Activated CD8-positive, alpha-beta memory T cell treated with anti-CD3 and anti-CD28 coated beads, Interleukin-2, amount 50 U/mL, for 48 hours (primary cell): ENCODE results near the gene ILDR2.

ENCODE experiments used
- DNase-seq: peaks from one replicate; pipeline ENCODE4 v3.0.0-alpha.2; 2020

ILDR2 gene

GRCh38 chr1:166975361-166976129 is at the start of gene ILDR2:
TSS of gene ILDR2 (minus strand) at chr1:166975540. CDS start at chr1:166975268, 272 bp downstream.
- peak; percentile 82 for DNase-seq

GRCh38 chr1:167022384-167022783 is 47.0 kb upstream of the ILDR2 start:
- no peak for DNase-seq

- DNase-seq, result no peak
These were observed 40.9 kb upstream of the ILDR2 start for GRCh38 chr1:167016100-167016750.

- no peak for DNase-seq
These were observed 38.0 kb upstream of the ILDR2 start for GRCh38 chr1:167013108-167013929.

GRCh38 chr1:167012570-167012969 is 37.2 kb upstream of the ILDR2 start:
- no peak for DNase-seq

GRCh38 chr1:167011560-167012191 is 36.3 kb upstream of the ILDR2 start:
- no peak for DNase-seq

GRCh38 chr1:167003711-167004110 is 28.4 kb upstream of the ILDR2 start:
- no peak for DNase-seq

GRCh38 chr1:167002354-167002753 is 27.0 kb upstream of the ILDR2 start:
- no peak for DNase-seq

- DNase-seq, result no peak
These were observed 25.2 kb upstream of the ILDR2 start for GRCh38 chr1:167000546-167000945.

GRCh38 chr1:166999500-167000055 is 24.2 kb upstream of the ILDR2 start:
- DNase-seq, result no peak

GRCh38 chr1:166999075-166999474 is 23.7 kb upstream of the ILDR2 start:
- no peak for DNase-seq

GRCh38 chr1:166988974-166989515 is 13.7 kb upstream of the ILDR2 start, which contains the start of gene MAEL:
TSS of gene MAEL (plus strand) at chr1:166989280. CDS start at chr1:166989353, 73 bp downstream.
- no peak for DNase-seq

GRCh38 chr1:166981589-166981988 is 6.2 kb upstream of the ILDR2 start:
- no peak for DNase-seq

- no peak for DNase-seq
These were observed 5.5 kb upstream of the ILDR2 start for GRCh38 chr1:166980818-166981217.

- DNase-seq, result no peak
These were observed 5.0 kb upstream of the ILDR2 start for GRCh38 chr1:166980383-166980782.

- no peak for DNase-seq
These were observed 3.5 kb upstream of the ILDR2 start for GRCh38 chr1:166978821-166979220.

- DNase-seq, result no peak
These were observed 2.6 kb upstream of the ILDR2 start for GRCh38 chr1:166977951-166978350.

GRCh38 chr1:166974647-166975345 is 544 bp downstream of the ILDR2 start:
- DNase-seq, result peak; percentile 67

GRCh38 chr1:166972826-166973225 is 2.5 kb downstream of the ILDR2 start:
- DNase-seq, result no peak

GRCh38 chr1:166972193-166972592 is 3.1 kb downstream of the ILDR2 start:
- DNase-seq, result no peak

GRCh38 chr1:166971252-166971651 is 4.1 kb downstream of the ILDR2 start:
- DNase-seq, result no peak
